HG03097 (cell line): Measurements from ENCODE around the gene PRR7.

Source experiments
- ATAC-seq: cut with Tn5 transposase; IDR thresholded peaks from one replicate; pipeline ENCODE4 v1.9.1; 2021; ENCODE audit not compliant: unreplicated experiment, low FRiP score

PRR7 gene

GRCh38 chr5:177434942-177435738 is 11.5 kb upstream of the PRR7 start:
- ATAC-seq = no peak

GRCh38 chr5:177435847-177436536 is 10.6 kb upstream of the PRR7 start:
- ATAC-seq = no peak

GRCh38 chr5:177437623-177438022 is 9.0 kb upstream of the PRR7 start:
- no peak for ATAC-seq

- ATAC-seq = no peak
Measured at GRCh38 chr5:177438468-177438867, 8.1 kb upstream of the PRR7 start.

- ATAC-seq = no peak
Measured at GRCh38 chr5:177439518-177440053, 7.0 kb upstream of the PRR7 start.

GRCh38 chr5:177440211-177440989 is 6.2 kb upstream of the PRR7 start:
- ATAC-seq = no peak

- ATAC-seq = no peak
Measured at GRCh38 chr5:177440990-177441780, 5.4 kb upstream of the PRR7 start.

GRCh38 chr5:177442066-177442826 is 4.4 kb upstream of the PRR7 start:
- ATAC-seq = no peak

- ATAC-seq = no peak
Measured at GRCh38 chr5:177443144-177443983, 3.2 kb upstream of the PRR7 start.

GRCh38 chr5:177444106-177445051 is 2.2 kb upstream of the PRR7 start:
- ATAC-seq = no peak

GRCh38 chr5:177445052-177445916 is 1.3 kb upstream of the PRR7 start:
- ATAC-seq = no peak

- ATAC-seq = no peak
Measured at GRCh38 chr5:177445917-177446199, 756 bp upstream of the PRR7 start.

- peak; percentile 23 for ATAC-seq
Measured at GRCh38 chr5:177447066-177447610, 524 bp downstream of the PRR7 start.

- ATAC-seq = no peak
Measured at GRCh38 chr5:177447611-177448243, 1.1 kb downstream of the PRR7 start.

- ATAC-seq = no peak
Measured at GRCh38 chr5:177448244-177448950, 1.8 kb downstream of the PRR7 start.
